ENCODE results near the gene CRNKL1.

CRNKL1 gene

DNA sequence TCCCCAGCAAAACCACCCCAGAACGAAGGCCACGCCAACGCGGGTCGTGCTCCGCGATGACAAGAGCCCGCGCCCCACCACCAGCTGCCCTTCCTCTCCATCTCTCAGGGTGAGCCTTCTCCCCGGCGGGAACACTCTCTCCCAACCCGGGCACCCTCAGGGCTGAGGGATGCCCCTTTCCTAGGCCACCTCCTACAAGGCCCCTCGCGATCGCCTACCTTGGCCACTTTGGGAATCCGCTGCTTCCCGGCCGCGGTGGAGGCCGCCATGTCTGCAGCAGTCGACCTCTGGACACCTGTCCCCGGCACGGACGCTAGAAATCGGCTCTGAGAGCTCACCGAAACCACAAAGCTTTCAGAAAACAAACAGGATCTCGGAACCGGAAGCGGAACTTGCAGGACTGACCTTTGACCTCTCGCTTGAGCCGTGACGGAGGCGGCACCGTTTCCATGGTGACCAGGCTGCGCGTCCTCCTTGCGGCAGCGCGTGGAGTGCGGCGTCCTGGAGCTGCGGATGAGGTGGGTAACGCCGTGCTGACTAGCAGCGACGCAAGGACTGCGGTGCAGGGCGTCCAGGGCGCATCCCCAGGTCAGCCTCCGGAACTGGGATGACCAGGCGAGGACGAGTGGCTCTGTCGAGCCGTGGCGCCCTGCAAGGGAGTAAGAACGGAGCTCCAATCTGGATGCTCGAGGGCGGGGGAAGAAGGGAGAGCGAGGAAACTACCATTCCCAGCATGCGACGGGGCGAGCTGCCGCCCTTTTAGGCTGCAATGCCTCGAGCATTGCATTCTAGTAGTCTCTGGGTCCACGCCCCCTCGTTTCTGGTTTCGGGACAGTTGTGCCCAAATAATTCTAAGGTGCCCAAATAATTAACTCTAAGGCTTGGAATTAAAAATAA, at the start of gene CRNKL1, which contains the start of gene CFAP61:
TSS of gene CRNKL1 (minus strand) at position 393 of the 897 bp plus-strand sequence. CDS start at position 269, 124 bp downstream.
TSS of gene CFAP61 (plus strand) at position 459 of the 897 bp plus-strand sequence. CDS start 4,122 bp downstream, outside the sequence.
- DNase-seq = peak; percentile 99

DNA sequence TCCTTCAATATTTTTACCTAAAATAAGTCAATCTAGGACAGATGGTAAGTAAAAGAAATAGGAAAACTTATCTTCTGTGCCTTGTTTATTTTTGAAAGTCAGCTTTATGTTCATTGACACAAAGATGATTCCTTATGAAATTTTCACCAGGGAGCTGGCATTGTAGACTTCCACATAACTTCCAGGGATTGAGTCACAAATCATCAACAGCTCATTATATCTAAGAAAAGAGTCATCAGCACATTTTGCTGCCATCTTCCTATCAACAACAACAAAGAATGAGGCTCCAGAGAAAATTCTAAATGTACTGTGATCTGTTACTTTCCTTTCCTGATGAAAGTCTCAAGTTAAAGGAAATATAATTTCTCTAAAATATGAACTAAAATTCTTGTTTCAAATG, 48.6 kb upstream of the CRNKL1 start:
- DNase-seq = no peak

DNA sequence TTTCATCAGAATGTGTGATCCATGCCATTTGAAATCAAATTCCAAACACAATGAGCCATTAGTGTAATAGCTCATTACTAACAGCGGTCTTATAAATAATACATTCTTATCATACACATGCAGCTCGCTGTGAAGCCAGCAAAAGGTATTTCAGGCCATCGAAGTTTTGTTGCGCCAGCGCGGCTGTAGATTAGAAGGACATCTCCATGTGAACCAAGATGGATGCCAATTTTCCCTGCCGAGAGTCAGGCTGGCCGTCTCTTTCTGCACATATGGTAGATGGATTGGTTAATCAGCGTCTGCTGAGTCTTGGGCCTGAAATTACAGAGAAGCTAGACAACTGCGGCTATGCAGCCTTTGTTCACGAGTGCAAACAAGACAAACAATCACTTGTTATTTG, 44.2 kb upstream of the CRNKL1 start:
- DNase-seq = no peak

DNA sequence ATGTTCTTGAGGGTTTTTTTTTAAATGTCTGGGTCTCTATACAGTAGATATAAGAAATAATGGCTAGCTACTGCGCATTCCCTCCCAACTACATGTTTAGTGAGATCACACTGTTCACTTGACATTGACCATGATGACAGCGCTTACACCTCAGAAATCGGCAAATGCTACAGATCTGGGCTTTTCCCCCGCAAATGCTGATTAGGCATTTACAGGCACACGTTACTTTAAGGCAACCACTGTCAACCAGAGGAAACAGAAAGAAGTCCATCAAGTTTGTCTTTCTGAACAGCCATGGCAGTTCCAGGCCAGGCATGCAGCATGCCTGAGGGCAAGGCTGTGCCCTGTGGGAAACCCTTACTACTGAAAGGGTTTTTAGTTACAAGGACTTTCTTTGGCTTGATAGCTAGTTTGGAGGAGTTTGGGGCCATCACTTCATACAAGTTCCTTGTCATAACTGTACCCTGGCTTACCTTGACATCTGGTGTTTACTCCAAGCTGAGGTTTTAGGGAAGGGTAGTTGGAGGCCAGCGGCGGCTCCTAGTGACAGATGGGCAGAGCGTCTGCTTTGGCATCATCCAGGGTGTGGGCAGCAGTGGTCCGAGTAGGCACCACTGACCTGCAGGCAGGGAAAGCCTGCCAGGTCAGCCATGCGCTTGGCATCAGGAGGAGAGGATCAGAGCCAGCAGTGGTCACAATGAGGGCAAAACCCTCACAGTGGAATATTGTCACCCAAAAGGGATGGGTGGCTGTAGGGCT, 43.0 kb upstream of the CRNKL1 start:
- DNase-seq = no peak

DNA sequence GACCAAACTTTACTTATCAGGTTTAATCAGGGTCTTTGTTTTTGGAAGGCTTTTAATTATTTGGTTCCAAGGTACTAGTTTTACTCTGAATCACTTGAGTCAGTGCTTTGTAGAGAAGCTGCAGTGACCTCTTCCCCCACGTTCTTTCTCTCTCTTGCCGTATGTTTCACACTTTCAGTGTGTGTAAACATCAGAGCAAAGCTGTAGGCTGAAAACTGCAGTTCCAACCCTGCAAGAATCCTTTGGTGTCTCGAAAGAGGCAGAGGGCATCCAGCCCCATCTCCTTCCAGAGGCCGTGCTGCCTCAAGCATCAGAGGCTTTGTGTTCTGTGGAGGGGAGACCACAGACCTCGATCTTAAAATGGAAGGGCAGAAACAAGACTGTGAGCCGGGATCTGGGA, 42.1 kb upstream of the CRNKL1 start:
- DNase-seq = no peak

DNA sequence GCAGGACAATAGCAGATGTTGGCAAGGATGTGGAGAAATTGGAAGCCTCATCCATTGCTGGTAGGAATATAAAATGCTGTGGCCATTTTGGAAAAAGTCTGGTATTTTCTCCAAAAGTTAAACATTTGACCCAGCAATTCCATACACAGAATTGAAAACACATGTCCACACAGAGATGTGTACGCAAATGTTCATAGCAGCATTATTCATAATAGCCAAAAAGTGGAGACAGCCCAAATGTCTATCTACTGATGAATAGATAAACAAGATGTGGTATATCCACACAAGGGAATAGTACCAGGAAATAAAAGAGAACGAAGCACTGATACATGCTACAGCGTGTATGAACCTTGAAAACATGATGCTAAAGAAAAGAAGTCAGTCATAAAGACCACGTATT, 40.6 kb upstream of the CRNKL1 start:
- no peak for DNase-seq

DNA sequence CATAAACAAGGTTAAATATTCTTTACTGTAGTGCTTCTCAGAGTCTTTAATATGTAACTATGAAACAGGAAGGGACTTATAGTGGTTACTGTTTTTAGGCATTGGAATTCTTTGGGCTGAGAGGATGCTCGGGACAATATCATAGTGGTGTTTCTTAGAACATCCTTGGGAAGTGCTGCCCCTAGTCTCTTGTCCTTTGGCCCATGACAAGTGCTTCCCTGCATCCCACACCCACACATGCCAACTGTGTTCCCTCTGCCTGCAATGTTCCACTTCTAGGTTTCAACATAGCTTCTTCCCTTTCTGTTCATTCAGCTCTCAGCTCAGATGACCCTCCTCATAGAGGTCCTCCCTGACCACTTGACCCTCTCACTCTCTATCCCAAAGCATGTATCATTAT, 37.7 kb upstream of the CRNKL1 start:
- DNase-seq = no peak

DNA sequence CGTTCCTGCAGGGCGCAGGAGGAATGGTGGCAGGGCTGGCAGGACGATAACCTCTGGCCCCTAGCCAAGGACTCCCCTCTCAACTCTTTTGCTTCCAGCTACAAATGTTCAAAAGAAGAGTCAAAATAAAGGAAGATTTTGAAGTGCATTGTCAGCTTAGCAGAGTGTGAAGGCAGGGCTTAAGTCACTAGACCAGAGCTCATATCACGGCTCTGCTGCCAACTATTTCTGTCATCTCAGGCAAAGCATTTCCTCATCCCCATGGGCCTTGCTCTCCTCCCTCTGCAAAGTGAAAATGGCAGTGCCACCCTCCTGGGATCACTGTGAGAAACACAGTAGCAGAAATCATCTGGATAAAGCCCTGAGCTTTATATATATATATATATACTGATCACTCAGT, 36.8 kb upstream of the CRNKL1 start:
- no peak for DNase-seq

DNA sequence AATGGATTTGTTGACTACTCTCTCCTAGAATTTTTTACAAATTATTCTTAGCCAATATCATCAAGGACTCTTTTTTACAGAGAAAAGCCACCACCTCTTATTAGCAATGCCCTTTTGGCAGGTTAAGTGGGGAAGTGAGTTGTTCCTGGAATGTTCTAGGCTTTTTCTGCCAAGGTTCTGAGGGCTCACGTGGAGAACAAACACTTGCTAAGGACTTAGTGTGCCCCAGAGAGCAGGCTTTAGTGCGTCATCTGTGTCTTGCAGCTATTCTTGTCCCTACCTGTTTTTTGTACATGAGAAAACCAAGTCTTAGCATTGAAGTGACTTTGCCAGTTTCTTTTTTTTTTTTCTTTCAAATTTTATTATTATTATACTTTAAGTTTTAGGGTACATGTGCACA, 33.5 kb upstream of the CRNKL1 start:
- no peak for DNase-seq

DNA sequence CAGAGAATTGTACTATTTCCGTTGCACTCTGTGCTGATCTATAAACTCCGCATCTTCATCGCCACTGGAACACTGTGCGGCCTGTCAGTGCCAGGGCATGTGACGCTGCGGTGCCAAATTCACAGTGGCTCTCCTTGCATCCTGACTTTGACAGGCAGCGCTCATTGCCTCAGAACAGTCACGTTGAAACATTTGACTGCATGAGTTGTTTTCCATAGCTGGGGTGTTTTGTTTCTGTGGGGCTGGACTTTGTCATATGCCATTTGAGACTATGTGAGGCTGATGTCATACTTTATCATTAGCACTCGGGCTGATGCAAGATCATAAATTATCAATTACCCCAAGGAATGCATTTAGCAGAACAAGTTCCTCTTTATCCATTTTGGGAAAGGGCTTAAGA, 32.8 kb upstream of the CRNKL1 start:
- DNase-seq = no peak

DNA sequence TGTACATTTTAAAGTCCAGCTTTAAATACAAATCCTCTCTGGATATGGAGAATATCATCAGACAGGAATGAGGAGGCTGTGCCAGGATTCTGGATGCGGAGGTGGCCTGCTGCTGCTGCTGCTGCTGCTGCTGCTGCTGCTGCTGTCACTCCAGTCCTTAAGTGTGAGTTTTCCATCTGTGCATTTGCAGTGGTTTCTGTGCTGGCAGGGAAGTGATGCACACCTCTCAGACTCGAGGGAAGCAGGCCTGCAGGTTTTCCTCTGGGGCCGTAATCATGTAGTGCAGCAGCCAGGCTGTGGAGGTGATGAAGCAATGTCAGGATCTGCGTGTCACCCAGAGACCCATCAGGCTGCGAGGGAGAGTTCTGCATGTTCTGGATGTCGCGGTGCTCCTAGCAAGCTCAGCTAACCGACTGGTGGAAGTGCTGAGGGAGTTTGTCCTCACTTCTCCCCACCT, 32.1 kb upstream of the CRNKL1 start:
- peak; percentile 35 for DNase-seq

DNA sequence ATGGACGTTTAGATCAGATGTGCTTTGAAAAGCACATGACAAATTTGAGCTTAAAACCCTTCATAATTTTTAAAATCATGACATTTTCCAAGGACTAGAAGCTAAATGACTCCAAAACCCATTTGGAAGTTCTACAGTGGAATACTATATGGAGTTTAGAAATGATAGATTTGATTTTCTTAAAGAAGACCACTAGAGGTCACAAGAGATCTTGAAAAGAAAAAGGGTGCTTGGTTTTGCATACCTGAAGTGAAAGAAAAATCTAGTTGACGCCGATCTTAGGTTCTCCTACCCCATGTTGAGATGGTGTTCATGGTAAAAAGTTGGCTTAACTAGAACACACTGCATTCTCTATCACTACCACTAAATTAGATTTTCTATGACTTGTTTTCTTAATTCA, 31.5 kb upstream of the CRNKL1 start:
- peak; percentile 82 for DNase-seq

DNA sequence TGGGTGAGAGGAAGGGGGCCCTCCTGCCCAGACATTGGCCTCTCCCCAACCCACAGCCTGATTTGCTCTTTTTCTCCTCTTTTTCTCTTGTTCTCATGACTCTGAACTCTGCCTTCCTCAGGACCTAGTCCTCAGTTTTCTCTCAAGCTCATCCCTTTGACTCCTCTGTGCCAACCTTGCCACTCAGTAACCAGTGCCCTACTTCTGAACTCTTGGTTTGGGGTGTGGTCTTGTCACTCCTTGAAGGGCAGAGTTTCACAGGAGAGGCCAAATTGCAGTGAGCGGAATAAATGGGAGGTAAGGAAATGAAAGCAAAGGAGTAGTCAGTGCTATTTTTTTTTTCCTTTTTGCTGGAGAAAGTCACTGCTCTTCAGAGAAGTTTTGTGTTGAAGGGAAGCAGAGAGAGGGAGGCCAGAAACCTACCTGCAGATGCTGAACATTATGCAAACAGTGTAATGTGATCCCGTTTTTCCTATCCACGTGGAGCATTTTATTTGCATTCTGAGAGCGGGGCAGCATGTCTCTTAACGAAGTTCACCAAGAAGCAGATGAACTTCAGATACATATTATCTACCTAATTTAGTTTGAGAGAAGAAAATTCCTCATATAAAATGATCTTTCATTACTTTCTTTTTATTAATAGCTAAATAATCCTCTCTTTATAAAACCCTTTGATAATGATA, 27.0 kb upstream of the CRNKL1 start:
- DNase-seq = peak; percentile 83

DNA sequence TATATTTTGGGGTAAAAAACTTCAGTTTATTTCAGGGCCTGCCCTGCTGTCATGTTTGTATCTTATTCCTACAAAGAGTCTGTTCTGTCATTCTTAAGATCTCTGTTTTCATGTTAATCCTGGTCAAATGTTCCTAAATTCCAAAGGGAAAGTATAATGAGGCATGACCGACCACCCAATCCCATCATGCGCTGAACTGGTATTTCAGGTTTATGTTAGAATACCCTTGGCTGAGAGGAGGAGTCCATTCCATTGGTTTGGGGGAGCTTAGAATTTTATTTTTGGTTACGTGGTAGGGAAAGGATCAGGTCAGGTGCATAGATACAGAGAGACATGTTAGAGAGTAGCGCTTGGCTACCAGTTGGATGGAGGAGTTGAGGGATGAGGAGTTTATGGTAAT, 25.8 kb upstream of the CRNKL1 start:
- peak; percentile 35 for DNase-seq

DNA sequence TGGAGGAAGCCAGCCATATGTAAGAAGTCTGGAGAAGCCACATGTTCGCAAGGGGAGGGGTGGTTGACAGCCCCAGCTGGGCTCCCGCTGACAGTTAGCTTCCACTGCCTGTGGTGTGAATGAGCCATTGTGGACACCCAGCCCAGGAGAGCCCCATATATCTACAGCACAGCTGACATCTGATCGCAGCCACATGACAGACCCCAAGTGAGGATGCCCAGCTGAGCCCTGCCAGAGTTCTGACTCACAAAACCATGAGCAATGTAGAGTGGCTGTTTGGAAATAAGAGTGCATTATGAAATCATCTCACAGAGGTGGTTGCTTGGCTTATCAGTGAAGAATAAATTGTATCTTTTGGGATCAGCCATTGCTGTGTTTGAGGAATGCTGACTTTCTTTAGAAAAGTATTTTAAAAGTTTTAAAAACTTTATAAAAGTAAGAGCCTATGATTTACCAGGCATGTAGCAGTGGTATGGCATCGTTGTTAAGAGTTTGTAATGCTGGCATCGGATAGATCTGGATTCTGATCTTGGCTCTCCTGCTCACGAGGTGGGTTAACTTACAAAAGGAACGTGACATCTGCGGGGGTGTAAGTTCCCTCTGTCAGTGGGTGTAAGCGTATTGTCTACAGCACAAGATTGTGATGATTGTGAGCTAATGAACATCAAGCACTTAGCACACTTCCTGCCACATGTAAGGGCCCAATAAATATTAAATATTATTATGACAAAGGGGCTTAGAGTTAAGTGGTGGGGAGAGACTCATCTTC, 24.2 kb upstream of the CRNKL1 start:
- no peak for DNase-seq

DNA sequence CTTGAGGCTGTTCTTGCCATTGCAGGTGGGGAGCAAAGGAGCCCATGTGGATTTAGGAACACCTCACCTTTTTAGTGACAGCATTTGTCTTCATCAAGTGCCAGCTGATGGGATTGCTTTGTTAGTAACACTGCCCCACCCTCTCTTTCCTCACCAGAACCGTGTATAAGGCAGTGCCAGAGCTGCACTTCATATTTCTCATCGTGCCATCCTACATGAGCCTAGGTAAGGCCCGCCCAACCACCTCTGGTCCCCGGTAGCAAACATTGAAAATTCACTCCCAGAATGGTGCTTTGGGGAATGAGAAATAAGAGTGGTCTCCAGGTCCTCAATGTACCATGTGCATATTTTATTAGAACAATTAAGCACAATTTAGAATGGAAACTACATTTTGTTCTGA, 22.8 kb upstream of the CRNKL1 start:
- no peak for DNase-seq

DNA sequence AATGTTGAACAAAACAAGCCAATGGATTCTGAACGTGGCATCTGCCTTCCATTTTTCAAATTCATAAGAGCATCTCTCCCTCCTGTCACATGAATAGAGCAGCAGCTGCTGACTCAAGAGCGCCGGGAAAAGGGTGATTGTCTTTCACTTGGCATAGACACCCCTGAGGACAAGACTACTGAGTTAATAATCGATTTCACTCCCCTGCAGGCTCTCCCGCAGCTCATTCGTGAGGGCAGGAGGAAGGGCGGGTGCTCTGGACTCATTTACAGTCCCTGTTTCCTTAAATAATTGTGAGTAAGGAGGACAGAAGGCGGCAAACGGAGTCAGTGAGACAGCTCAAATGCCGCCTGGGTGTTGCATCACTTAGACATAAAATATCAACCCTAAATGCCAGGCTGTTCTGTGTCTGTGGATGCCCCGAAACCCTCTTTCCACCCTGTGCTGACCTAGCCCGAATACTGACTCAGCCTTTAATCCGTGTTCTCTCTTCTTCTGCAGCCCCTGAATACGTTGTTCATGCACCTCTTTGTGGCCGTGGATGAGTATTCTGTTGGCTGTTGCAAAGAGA, 21.6 kb upstream of the CRNKL1 start:
- no peak for DNase-seq

DNA sequence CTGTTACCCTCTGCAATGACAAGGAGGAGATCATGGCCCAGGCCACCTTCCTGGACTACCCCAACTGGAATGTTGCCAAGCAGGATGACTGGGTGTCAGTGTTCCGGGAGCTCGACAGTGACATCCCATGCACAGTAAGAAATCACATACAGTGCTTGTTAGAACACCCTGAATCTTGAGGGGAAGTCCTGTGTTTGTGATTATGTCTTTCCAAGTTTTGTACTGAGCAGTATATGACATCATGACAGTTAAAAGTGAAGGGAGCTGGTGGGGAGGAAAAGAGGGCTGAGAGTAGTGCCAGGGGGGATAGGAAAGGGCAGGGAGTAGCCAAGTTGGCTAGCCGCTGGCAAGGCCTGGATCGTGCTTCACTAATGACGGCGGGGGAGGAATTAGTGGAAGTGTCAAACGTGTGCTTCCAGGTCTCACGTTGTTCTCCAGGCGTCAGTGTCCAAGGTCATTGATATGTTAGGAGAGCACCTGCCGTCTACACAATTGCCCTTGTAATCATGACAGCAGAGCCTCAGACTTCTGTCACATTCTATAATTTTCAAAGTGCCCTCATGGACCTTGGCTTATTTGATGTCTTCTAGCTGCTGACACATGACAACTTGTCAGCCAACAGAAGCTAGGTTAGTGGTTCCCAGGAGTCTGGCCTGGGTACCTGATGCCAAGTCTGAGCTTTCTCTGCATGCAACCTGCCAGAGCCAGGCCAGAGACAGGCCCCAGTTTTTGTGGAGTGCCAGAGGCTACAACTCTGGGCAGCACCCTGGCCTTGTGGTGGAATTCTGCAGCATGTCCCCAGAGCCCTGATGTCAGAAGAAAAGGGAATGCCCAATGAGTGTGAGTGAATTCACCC, 18.8 kb upstream of the CRNKL1 start:
- no peak for DNase-seq

DNA sequence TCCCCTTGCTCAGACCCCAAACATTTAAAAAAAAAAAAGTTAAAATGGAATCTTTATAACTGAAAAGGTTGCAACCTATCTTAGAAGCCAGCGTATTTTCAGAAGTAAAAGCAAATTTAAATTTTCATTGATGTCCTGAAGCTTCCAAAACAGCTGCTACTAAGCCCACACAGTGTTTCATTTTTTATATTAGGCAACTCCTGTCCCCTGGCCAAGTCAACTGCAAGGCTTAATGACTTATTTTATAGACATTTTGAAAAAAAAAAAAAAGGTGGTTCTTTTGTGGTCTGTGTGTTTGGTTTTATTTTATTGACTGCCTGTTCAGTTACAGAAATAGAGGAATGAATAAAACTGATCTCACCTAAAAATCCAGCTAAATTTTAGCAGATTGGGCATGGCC, 13.1 kb upstream of the CRNKL1 start:
- DNase-seq = no peak

DNA sequence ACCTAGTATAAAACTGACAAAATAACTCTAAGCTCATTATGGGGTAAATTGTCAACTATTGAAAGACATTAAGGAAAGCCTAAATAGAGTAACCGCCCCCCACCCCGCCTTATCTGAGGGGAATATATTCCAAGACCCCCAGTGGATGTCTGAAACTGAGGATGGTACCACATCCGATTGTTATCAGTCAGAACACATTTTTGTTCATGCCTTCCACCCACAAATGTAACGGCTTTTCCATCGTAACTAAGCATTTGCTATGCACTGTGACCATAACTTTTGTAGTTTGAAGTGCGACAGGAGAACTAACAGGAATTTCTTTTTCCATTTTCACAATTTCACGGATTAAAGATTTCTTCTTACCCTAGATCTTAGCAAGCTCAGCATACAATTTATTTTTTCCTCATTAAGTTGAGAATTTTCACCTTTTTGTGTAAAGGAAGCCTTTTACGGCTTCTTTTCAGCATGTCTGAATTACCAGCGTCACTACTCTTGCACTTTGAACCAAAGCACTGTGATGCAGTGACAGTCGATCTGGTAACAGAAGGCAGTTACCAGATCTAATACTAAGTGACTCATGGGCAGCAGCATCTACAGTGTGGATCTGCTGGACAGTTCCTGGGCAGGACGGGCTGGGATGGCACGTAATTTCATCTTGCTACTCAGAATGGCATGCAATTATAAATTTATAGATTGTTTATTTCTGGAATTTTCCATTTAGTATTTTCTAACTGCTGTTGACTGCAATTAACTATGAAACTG, 11.9 kb upstream of the CRNKL1 start:
- DNase-seq = no peak
